HepG2 (cell line): Measurements from ENCODE around the gene PCGF2. TPM values are rescaled to one million over a fixed set of nuclear protein-coding genes. Genes with fewer than 3 reads are reported as not detected.
A peak's percentile ranks its signal among the peaks of the same experiment; 100 is the strongest.

Experiments
- BORCS8-MEF2B ChIP-seq: sonication (generic); formaldehyde crosslinking; IDR thresholded peaks from 2 replicates; pipeline ENCODE4 v1.8.0; 2022; ENCODE audit warnings: mild to moderate bottlenecking, missing genetic modification reagents
- CREM ChIP-seq, 2 experiments: sonication (generic) in 1 of 2; formaldehyde crosslinking in 1 of 2; IDR thresholded peaks; 2 replicates each; pipeline versions ENCODE4 v1.4.0 to v1.6.1; 2016 to 2020; ENCODE audit warnings: antibody characterized with exemption in 1 of 2, mild to moderate bottlenecking in 1 of 2, missing genetic modification reagents in 1 of 2
- HHEX ChIP-seq: IDR thresholded peaks from 2 replicates; pipeline ENCODE4 v1.6.1; 2016; ENCODE audit warnings: control low read depth
- ISL2 ChIP-seq: sonication (generic); formaldehyde crosslinking; IDR thresholded peaks from 2 replicates; pipeline ENCODE4 v1.5.0; 2020; ENCODE audit warnings: missing genetic modification reagents
- KLF12 ChIP-seq: sonication (generic); formaldehyde crosslinking; IDR thresholded peaks from 2 replicates; pipeline ENCODE4 v1.4.0; 2020; ENCODE audit warnings: missing genetic modification reagents, borderline replicate concordance
- MLX ChIP-seq: IDR thresholded peaks from 2 replicates; pipeline ENCODE4 v1.6.1; 2016
- NCOA2 ChIP-seq: sonication (generic); formaldehyde crosslinking; IDR thresholded peaks from 2 replicates; pipeline ENCODE4 v1.8.0; 2022; ENCODE audit warnings: inconsistent platforms
- NFKB2 ChIP-seq: sonication (generic); formaldehyde crosslinking; IDR thresholded peaks from 2 replicates; pipeline ENCODE4 v1.4.0; 2020; ENCODE audit warnings: missing genetic modification reagents, borderline replicate concordance
- NFYB ChIP-seq: sonication (generic); formaldehyde crosslinking; IDR thresholded peaks from 2 replicates; pipeline ENCODE4 v1.4.0; 2020; ENCODE audit warnings: missing genetic modification reagents
- SNAPC2 ChIP-seq: sonication (generic); formaldehyde crosslinking; IDR thresholded peaks from 2 replicates; pipeline ENCODE4 v1.8.1; 2022; ENCODE audit warnings: mild to moderate bottlenecking, missing genetic modification reagents
- ZBTB39 ChIP-seq: sonication (generic); formaldehyde crosslinking; IDR thresholded peaks from 2 replicates; pipeline ENCODE4 v1.5.0; 2020; ENCODE audit warnings: missing genetic modification reagents
- ZNF558 ChIP-seq: sonication (generic); formaldehyde crosslinking; IDR thresholded peaks from 2 replicates; pipeline ENCODE4 v1.9.0; 2022; ENCODE audit warnings: mild to moderate bottlenecking, missing genetic modification reagents, borderline replicate concordance
- ZSCAN21 ChIP-seq: sonication (generic); formaldehyde crosslinking; IDR thresholded peaks from 2 replicates; pipeline ENCODE4 v1.8.0; 2022; ENCODE audit warnings: mild to moderate bottlenecking, missing genetic modification reagents, moderate library complexity, borderline replicate concordance
- polyA plus RNA-seq, 8 experiments: library from polyadenylated mRNA; depleted of rRNA in 3 of 8; stranded (reverse) in 7 of 8; unstranded in 1 of 8; fragments of >200 nt; fragmentation: Illumina TruSeq in 4 of 8; extraction: Trizol in 4 of 8; gene quantifications; 2 replicates each; pipeline versions ENCODE4 v1.2.1 to v1.2.3, GENCODE V29; 2011 to 2016; ENCODE audit warnings: low read depth in 4 of 8, missing spikeins in 1 of 8, mixed read lengths in 1 of 8; ENCODE audit not compliant: insufficient read depth in 1 of 8
- total RNA-seq, 5 experiments: library from RNA; depleted of rRNA; stranded (reverse); fragments of >200 nt; fragmentation: Illumina TruSeq; extraction: Trizol; gene quantifications; 2 replicates each; pipeline ENCODE4 v1.2.3, GENCODE V29; 2016; ENCODE audit warnings: low read depth in 1 of 5
- TF ChIP-seq, protein P1 (sequence below): sonication (generic); formaldehyde crosslinking; IDR thresholded peaks from 2 replicates; pipeline ENCODE4 v1.8.0; 2022; ENCODE audit warnings: mild to moderate bottlenecking, missing genetic modification reagents, moderate library complexity
- TF ChIP-seq, protein P2 (sequence below): sonication (generic); formaldehyde crosslinking; conservative IDR thresholded peaks from 2 replicates; pipeline ENCODE4 v1.4.0; 2020; ENCODE audit warnings: missing genetic modification reagents
- TF ChIP-seq, protein P3 (sequence below): sonication (generic); formaldehyde crosslinking; IDR thresholded peaks from 2 replicates; pipeline ENCODE4 v1.5.1; 2020; ENCODE audit warnings: missing genetic modification reagents, mild to moderate bottlenecking, borderline replicate concordance
- TF ChIP-seq, protein P4 (sequence below): sonication (generic); formaldehyde crosslinking; IDR thresholded peaks from 2 replicates; pipeline ENCODE4 v1.5.0; 2020; ENCODE audit warnings: missing genetic modification reagents

Gene PCGF2
- total and polyA plus RNA-seq, 2 of the 13 experiments (the other 11 are each of a cell fraction or from before 2014, with no cell fraction given) = 11.6 to 29.4 TPM

DNA sequence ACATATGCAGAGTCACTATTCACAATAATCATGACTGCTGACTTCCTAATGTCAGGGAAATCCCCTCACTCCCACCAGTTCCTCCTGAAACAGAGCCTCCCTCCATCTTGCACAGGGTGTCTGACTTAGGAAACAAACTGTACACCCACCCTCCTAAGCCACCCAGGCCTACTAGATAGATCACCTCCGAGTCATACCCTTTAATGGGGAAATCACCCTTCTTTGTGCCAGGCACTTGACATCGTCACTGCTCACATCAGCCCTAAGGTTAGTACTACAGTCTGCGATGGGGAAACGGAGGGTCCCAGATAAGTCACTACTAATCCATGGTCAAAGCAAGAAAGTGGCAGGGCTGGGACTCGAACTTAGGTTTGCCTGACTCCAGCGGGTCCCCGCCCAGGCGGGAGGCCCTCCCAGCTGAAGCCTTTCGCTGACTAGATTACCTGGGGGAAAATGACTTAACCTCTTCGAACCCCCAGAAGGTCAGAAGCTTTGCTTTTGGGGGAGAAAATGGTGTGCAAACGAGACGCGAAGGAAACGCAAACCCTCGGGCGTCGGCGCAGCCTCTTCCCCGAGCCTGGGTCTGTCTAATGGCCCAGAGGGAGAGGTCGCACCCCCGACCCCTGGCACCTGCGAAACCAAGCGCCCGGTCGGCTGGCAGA is 46.5 kb downstream of the PCGF2 start (continued):
- no peak for TF ChIP-seq CREM (IDR thresholded peaks at IDR 0.05)
- TF ChIP-seq CREM (CRISPR knock-in tag; IDR thresholded peaks at IDR 0.05) = no peak
- TF ChIP-seq, protein P1, sequence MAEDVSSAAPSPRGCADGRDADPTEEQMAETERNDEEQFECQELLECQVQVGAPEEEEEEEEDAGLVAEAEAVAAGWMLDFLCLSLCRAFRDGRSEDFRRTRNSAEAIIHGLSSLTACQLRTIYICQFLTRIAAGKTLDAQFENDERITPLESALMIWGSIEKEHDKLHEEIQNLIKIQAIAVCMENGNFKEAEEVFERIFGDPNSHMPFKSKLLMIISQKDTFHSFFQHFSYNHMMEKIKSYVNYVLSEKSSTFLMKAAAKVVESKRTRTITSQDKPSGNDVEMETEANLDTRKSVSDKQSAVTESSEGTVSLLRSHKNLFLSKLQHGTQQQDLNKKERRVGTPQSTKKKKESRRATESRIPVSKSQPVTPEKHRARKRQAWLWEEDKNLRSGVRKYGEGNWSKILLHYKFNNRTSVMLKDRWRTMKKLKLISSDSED = no peak
- TF ChIP-seq ZBTB39 (CRISPR knock-in tag) = no peak; the same call in 1 of the 2 replicates
- no peak for TF ChIP-seq ISL2 (CRISPR knock-in tag)
- TF ChIP-seq, protein P2, sequence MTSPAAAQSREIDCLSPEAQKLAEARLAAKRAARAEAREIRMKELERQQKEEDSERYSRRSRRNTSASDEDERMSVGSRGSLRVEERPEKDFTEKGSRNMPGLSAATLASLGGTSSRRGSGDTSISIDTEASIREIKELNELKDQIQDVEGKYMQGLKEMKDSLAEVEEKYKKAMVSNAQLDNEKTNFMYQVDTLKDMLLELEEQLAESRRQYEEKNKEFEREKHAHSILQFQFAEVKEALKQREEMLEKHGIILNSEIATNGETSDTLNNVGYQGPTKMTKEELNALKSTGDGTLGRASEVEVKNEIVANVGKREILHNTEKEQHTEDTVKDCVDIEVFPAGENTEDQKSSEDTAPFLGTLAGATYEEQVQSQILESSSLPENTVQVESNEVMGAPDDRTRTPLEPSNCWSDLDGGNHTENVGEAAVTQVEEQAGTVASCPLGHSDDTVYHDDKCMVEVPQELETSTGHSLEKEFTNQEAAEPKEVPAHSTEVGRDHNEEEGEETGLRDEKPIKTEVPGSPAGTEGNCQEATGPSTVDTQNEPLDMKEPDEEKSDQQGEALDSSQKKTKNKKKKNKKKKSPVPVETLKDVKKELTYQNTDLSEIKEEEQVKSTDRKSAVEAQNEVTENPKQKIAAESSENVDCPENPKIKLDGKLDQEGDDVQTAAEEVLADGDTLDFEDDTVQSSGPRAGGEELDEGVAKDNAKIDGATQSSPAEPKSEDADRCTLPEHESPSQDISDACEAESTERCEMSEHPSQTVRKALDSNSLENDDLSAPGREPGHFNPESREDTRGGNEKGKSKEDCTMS (CRISPR knock-in tag) = no peak
- TF ChIP-seq NCOA2 (CRISPR knock-in tag) = no peak
- no peak for TF ChIP-seq ZNF558
- no peak for TF ChIP-seq KLF12
- TF ChIP-seq, protein P3, sequence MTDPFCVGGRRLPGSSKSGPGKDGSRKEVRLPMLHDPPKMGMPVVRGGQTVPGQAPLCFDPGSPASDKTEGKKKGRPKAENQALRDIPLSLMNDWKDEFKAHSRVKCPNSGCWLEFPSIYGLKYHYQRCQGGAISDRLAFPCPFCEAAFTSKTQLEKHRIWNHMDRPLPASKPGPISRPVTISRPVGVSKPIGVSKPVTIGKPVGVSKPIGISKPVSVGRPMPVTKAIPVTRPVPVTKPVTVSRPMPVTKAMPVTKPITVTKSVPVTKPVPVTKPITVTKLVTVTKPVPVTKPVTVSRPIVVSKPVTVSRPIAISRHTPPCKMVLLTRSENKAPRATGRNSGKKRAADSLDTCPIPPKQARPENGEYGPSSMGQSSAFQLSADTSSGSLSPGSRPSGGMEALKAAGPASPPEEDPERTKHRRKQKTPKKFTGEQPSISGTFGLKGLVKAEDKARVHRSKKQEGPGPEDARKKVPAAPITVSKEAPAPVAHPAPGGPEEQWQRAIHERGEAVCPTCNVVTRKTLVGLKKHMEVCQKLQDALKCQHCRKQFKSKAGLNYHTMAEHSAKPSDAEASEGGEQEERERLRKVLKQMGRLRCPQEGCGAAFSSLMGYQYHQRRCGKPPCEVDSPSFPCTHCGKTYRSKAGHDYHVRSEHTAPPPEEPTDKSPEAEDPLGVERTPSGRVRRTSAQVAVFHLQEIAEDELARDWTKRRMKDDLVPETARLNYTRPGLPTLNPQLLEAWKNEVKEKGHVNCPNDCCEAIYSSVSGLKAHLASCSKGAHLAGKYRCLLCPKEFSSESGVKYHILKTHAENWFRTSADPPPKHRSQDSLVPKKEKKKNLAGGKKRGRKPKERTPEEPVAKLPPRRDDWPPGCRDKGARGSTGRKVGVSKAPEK (CRISPR knock-in tag) = no peak
- TF ChIP-seq NFKB2 (CRISPR knock-in tag) = 0 out of 2 replicates have a peak, but pooled peaks have one; percentile 9
- no peak for TF ChIP-seq HHEX (CRISPR knock-in tag)
- TF ChIP-seq NFYB = peak; percentile 39; the same call in 1 of the 2 replicates
- no peak for TF ChIP-seq MLX (CRISPR knock-in tag)
- TF ChIP-seq, protein P4, sequence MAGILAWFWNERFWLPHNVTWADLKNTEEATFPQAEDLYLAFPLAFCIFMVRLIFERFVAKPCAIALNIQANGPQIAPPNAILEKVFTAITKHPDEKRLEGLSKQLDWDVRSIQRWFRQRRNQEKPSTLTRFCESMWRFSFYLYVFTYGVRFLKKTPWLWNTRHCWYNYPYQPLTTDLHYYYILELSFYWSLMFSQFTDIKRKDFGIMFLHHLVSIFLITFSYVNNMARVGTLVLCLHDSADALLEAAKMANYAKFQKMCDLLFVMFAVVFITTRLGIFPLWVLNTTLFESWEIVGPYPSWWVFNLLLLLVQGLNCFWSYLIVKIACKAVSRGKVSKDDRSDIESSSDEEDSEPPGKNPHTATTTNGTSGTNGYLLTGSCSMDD = no peak
- peak; percentile 18; the same call in 1 of the 2 replicates for TF ChIP-seq SNAPC2
- TF ChIP-seq BORCS8-MEF2B (CRISPR knock-in tag) = no peak
- no peak for TF ChIP-seq ZSCAN21
